ENCODE measurements around the gene IQSEC1. TPM values are rescaled to one million over a fixed set of nuclear protein-coding genes. Genes with fewer than 3 reads are reported as not detected.

The IQSEC1 gene
- polyA plus RNA-seq, 1 experiment = 3.6 TPM

GRCh38 chr3:13081603-13082360 lies 8.6 kb upstream of the IQSEC1 start:
- H3K9me3 ChIP-seq (ENCODE audit: control insufficient read depth, insufficient read depth, low read length) = no peaks in the 10 kb centered on the region
- peaks cover 44% of the 10 kb centered on the region for H3K27me3 ChIP-seq (ENCODE audit: control insufficient read depth, insufficient read depth, low read length)
- ChIA-PET POLR2A (no interaction called here), CTCF (interaction anchor here (1.1 to 4.9 kb wide), 3 partner anchors 10 to 371 kb away, joined by 4 to 33 read pairs (median 4); no protein-coding TSS in a partner anchor)
- H3K4me3 ChIP-seq (ENCODE audit: low read depth, low read length) = no peak overlapping the region
- no peak for DNase-seq (ENCODE audit: low read depth, low spot score)
- TF ChIP-seq, protein P1, sequence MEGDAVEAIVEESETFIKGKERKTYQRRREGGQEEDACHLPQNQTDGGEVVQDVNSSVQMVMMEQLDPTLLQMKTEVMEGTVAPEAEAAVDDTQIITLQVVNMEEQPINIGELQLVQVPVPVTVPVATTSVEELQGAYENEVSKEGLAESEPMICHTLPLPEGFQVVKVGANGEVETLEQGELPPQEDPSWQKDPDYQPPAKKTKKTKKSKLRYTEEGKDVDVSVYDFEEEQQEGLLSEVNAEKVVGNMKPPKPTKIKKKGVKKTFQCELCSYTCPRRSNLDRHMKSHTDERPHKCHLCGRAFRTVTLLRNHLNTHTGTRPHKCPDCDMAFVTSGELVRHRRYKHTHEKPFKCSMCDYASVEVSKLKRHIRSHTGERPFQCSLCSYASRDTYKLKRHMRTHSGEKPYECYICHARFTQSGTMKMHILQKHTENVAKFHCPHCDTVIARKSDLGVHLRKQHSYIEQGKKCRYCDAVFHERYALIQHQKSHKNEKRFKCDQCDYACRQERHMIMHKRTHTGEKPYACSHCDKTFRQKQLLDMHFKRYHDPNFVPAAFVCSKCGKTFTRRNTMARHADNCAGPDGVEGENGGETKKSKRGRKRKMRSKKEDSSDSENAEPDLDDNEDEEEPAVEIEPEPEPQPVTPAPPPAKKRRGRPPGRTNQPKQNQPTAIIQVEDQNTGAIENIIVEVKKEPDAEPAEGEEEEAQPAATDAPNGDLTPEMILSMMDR (IDR thresholded peaks at IDR 0.05; ENCODE audit: low read depth, low read length) = no peak
- no peak overlapping the region for H3K27ac ChIP-seq (ENCODE audit: low read depth, low read length)

DNA sequence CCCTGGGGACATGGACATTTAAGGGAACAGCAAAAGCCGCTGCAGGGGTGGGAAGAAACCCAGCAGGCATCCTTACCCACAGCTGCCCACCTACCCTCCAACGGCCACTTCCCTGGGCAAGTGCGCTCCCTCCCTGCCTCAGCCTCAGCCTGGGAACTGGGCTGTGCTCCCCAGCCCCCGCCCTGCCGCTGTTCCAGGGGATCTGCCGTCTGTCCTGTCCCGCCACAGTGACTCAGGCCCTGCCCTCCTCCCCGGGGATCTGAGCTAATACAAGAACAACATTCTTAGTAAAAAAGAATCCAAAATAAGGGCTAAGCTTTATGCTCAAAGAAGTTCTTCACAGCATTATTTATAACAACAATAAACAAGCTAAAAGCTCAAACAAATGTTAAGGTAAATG lies 7.4 kb upstream of the IQSEC1 start:
- no peak for DNase-seq (ENCODE audit: low read depth, low spot score)
- TF ChIP-seq, protein P1 (IDR thresholded peaks at IDR 0.05; ENCODE audit: low read depth, low read length) = no peak
- no peaks in the 10 kb centered on the region for H3K9me3 ChIP-seq (ENCODE audit: control insufficient read depth, insufficient read depth, low read length)
- POLR2A ChIA-PET = no interaction called here
- H3K27me3 ChIP-seq (ENCODE audit: control insufficient read depth, insufficient read depth, low read length) = peaks cover 46% of the 10 kb centered on the region
- CTCF ChIA-PET = interaction anchor here (1.1 to 4.9 kb wide), 2 partner anchors 11 to 372 kb away, joined by 4 to 33 read pairs; no protein-coding TSS in a partner anchor
- no peak overlapping the region for H3K27ac ChIP-seq (ENCODE audit: low read depth, low read length)
- H3K4me3 ChIP-seq (ENCODE audit: low read depth, low read length) = no peak overlapping the region

GRCh38 chr3:13080026-13080425 lies 6.8 kb upstream of the IQSEC1 start:
- Histone ChIP-seq H3K27ac (ENCODE audit: low read depth, low read length) (no peak overlapping the region), H3K9me3 (ENCODE audit: control insufficient read depth, insufficient read depth, low read length) (no peaks in the 10 kb centered on the region), H3K27me3 (ENCODE audit: control insufficient read depth, insufficient read depth, low read length) (peaks cover 48% of the 10 kb centered on the region), H3K4me3 (ENCODE audit: low read depth, low read length) (no peak overlapping the region)
- ChIA-PET CTCF (interaction anchor here (4.9 kb wide), 1 partner anchor 12 kb away, joined by 33 read pairs; no protein-coding TSS in a partner anchor), POLR2A (no interaction called here)
- TF ChIP-seq, protein P1 (IDR thresholded peaks at IDR 0.05; ENCODE audit: low read depth, low read length) = no peak
- DNase-seq (ENCODE audit: low read depth, low spot score) = no peak

DNA sequence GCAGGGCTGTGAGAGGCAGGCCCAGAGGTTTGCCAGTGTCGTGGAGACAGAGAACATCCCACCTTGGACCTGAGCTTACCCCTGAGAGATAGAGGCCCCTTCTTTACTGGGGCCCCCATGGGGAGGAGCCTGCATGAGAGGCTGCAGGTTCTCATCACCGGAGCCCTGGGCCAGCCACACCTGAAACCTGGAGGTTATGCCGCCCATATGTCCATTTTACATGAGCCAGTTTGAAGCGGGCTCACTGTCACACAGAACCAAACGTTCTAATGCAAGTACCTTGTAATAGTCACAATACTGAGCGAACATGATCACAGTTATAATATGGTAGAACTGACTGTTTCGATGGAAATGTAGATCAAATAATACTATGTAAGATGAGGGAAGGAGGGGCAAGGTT lies 6.3 kb upstream of the IQSEC1 start:
- Histone ChIP-seq H3K9me3 (ENCODE audit: control insufficient read depth, insufficient read depth, low read length) (no peaks in the 10 kb centered on the region), H3K4me3 (ENCODE audit: low read depth, low read length) (no peak overlapping the region), H3K27ac (ENCODE audit: low read depth, low read length) (no peak overlapping the region), H3K27me3 (ENCODE audit: control insufficient read depth, insufficient read depth, low read length) (peaks cover 50% of the 10 kb centered on the region)
- TF ChIP-seq, protein P1 (IDR thresholded peaks at IDR 0.05; ENCODE audit: low read depth, low read length) = no peak
- ChIA-PET CTCF (no interaction called here), POLR2A (no interaction called here)
- DNase-seq (ENCODE audit: low read depth, low spot score) = no peak

- ChIA-PET POLR2A (no interaction called here), CTCF (interaction anchor here (0.9 kb wide), 1 partner anchor 13 kb away, joined by 3 read pairs; no protein-coding TSS in a partner anchor)
- peaks cover 1% of the 10 kb centered on the region; the same call in 1 of the 2 replicates for H3K9me3 ChIP-seq (ENCODE audit: control insufficient read depth, insufficient read depth, low read length)
- H3K27ac ChIP-seq (ENCODE audit: low read depth, low read length) = no peak overlapping the region
- peaks cover 52% of the 10 kb centered on the region for H3K27me3 ChIP-seq (ENCODE audit: control insufficient read depth, insufficient read depth, low read length)
- TF ChIP-seq, protein P1 (IDR thresholded peaks at IDR 0.05; ENCODE audit: low read depth, low read length) = no peak
- H3K4me3 ChIP-seq (ENCODE audit: low read depth, low read length) = no peak overlapping the region
- DNase-seq (ENCODE audit: low read depth, low spot score) = no peak
Observed at GRCh38 chr3:13079051-13079450, 5.8 kb upstream of the IQSEC1 start.

All from AG04450 (cell line).